ENCODE results near the gene CCL23. TPM values are rescaled to one million over a fixed set of nuclear protein-coding genes. Genes with fewer than 3 reads are reported as not detected.

Gene CCL23
- 10 to 100 TPM in 2 of 4 donors, 1 to 10 TPM in 2; 3.4 to 13.7 (median 9.1) TPM for total RNA-seq

- no peak for TF ChIP-seq CTCF (IDR thresholded peaks at IDR 0.05; ENCODE audit: low read depth)
Observed at GRCh38 chr17:36017799-36018198, at the start of gene CCL23. TSS of gene CCL23 (minus strand) at chr17:36017972. CDS start at chr17:36017897, 75 bp downstream.

- TF ChIP-seq CTCF (IDR thresholded peaks at IDR 0.05; ENCODE audit: low read depth), result no peak
Observed at GRCh38 chr17:36066365-36066985, 48.7 kb upstream of the CCL23 start.

- TF ChIP-seq CTCF (IDR thresholded peaks at IDR 0.05; ENCODE audit: low read depth), result no peak
Observed at GRCh38 chr17:36063786-36064541, 46.2 kb upstream of the CCL23 start, which contains the start of gene CCL18. TSS of gene CCL18 (plus strand) at chr17:36064272. CDS start at chr17:36064343, 71 bp downstream.

- TF ChIP-seq CTCF (IDR thresholded peaks at IDR 0.05; ENCODE audit: low read depth), result no peak
Observed at GRCh38 chr17:36060816-36061215, 43.0 kb upstream of the CCL23 start.

GRCh38 chr17:36059406-36059805, 41.6 kb upstream of the CCL23 start:
- TF ChIP-seq CTCF (IDR thresholded peaks at IDR 0.05; ENCODE audit: low read depth), result no peak

GRCh38 chr17:36057911-36058310, 40.1 kb upstream of the CCL23 start:
- no peak for TF ChIP-seq CTCF (IDR thresholded peaks at IDR 0.05; ENCODE audit: low read depth)

- no peak for TF ChIP-seq CTCF (IDR thresholded peaks at IDR 0.05; ENCODE audit: low read depth)
Observed at GRCh38 chr17:36055921-36056520, 38.2 kb upstream of the CCL23 start.
